Stimulated activated effector memory CD8-positive, alpha-beta T cell treated with anti-CD3 and anti-CD28 coated beads, Interleukin-12 subunit alpha, Interleukin-12 subunit beta, amount 100 ng/mL, for 72 hours (primary cell): Measurements from ENCODE around the gene ATG7.

Source experiments
- ATAC-seq: fragments of 150-1000 bp; cut with Tn5 transposase; 2 replicates; pipeline ENCODE4 v1.10.0; 2021
- DNase-seq, 2 donors: peaks; one replicate each; pipeline ENCODE4 v3.0.0; 2021 to 2022; ENCODE audit warnings: low spot score in 2 of 2
- H3K27ac Mint-ChIP-seq: one replicate; pipeline ENCODE4 v1.8.0; 2022; ENCODE audit warnings: mild to moderate bottlenecking, mixed read lengths
- H3K36me3 Mint-ChIP-seq: one replicate; pipeline ENCODE4 v1.8.0; 2022; ENCODE audit warnings: mild to moderate bottlenecking, mixed read lengths
- H3K4me1 Mint-ChIP-seq: one replicate; pipeline ENCODE4 v1.8.0; 2022; ENCODE audit warnings: mixed read lengths
- H3K4me3 Mint-ChIP-seq: one replicate; pipeline ENCODE4 v1.8.0; 2022; ENCODE audit warnings: mild to moderate bottlenecking, mixed read lengths
- H3K9me3 Mint-ChIP-seq: one replicate; pipeline ENCODE4 v1.8.0; 2022; ENCODE audit warnings: mixed read lengths

Gene ATG7

DNA sequence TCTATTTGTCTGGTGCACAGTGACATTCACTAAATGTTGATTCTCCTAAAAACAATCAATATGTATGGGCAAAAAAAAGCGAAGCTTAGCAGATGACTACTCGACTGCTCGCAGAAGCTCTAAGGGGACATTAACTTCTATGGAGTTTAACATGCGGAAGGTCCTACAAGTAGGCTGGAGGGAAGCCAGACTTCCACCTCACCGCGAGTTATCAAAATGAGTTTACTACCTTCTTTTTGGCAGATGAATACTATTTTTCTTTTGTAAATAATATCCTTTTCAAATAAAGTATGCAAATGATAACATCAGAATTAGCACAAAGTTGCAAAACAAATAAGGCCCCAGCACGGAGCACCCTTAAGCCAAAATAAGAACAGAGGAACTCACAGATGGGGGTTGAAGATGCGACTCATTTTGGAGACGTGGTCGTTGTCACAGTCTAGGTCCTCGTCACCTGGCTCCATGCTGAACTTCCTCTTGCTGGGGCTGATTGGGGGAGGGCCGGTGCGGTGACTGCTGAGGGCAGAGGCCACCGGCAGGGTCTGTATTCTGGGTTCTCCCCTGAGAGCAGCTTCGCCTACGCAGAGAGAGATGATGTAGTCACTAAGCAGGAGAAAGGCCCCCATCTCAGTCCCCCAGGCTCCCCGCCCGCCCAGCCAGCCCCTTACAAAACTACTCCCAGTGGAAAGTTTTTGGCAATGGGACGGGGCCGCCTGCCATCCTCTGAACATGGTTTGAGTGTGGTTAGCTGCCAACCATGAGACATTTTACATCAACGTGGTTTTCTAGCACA is 329.4 kb downstream of the ATG7 start:
- no peaks in the 10 kb centered on the region for H3K9me3 Mint-ChIP-seq
- peaks cover 33% of the 10 kb centered on the region for H3K4me1 Mint-ChIP-seq
- H3K27ac Mint-ChIP-seq, result peak overlapping the region; percentile 53
- peaks cover 49% of the 10 kb centered on the region for H3K36me3 Mint-ChIP-seq
- no peak overlapping the region for H3K4me3 Mint-ChIP-seq
- DNase-seq (no peak), ATAC-seq (peak; percentile 85)

DNA sequence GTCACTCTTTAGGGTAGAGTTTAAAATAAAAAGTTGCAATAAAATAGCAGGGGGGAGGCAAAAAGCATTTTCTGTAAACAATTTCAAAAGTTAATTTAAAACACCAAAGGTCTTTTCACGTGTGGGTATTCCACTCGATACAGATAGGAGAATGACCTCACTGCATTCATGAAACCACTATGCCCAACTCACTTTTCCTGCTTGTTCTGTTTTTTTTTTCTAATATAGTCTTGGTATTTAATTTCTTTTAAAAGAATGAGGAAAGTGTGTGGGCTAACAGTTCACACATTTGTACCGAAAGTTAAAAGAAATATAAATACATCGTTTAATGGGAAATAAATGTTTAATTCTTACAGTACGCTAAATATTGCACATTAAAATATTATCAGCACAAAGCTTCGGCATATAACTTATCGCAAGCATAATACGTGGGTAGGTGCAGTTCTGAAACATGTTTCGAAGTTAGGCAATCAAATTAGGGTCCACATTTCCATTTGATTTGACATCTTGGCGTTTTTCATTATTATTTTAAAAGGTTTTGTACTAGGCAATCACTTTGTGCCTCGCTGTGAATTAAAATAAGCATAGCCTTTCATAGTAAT is 330.1 kb downstream of the ATG7 start:
- H3K27ac Mint-ChIP-seq, result peak overlapping the region; percentile 53
- H3K4me3 Mint-ChIP-seq, result no peak overlapping the region
- peaks cover 49% of the 10 kb centered on the region for H3K36me3 Mint-ChIP-seq
- H3K9me3 Mint-ChIP-seq, result no peaks in the 10 kb centered on the region
- ATAC-seq (no peak), DNase-seq (no peak)
- peaks cover 39% of the 10 kb centered on the region for H3K4me1 Mint-ChIP-seq

DNA sequence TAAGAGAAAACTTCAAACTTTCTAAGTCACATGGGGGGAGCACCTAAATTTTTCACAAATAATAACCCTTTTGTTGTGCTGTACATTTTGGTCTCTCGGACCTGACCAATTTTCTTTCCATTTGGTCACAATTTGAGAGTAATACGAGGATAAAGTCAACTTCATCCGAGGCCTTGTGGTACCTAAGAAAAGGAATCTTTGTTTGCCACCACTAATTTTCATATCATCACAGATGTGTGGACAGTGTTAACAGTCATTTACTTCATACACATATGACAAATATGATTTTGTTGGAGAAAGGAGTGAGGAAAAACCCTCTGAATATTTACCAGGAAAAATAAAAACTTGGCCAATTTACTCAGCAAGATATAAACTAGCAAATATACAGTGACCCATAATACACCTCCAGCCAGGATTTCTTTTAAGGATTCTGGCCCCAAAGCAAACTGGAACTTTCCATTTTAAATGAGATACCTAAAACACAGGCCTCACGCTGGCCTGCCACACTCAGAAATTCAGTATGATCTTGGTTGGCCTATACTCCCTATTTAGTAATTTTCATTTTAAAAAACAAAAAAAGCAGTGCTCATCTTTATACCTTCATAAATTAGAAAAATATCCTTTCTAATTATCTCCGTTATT is 330.8 kb downstream of the ATG7 start:
- peaks cover 38% of the 10 kb centered on the region for H3K4me1 Mint-ChIP-seq
- ATAC-seq (no peak), DNase-seq (no peak)
- H3K9me3 Mint-ChIP-seq, result no peaks in the 10 kb centered on the region
- no peak overlapping the region for H3K4me3 Mint-ChIP-seq
- peaks cover 45% of the 10 kb centered on the region for H3K36me3 Mint-ChIP-seq
- no peak overlapping the region for H3K27ac Mint-ChIP-seq

GRCh38 chr3:11603628-11604027 is 331.4 kb downstream of the ATG7 start:
- Mint-ChIP-seq H3K4me1 (peaks cover 32% of the 10 kb centered on the region), H3K4me3 (no peak overlapping the region), H3K27ac (peak overlapping the region; percentile 10), H3K36me3 (peaks cover 39% of the 10 kb centered on the region), H3K9me3 (no peaks in the 10 kb centered on the region)
- no peak for DNase-seq
- ATAC-seq, result no peak

DNA sequence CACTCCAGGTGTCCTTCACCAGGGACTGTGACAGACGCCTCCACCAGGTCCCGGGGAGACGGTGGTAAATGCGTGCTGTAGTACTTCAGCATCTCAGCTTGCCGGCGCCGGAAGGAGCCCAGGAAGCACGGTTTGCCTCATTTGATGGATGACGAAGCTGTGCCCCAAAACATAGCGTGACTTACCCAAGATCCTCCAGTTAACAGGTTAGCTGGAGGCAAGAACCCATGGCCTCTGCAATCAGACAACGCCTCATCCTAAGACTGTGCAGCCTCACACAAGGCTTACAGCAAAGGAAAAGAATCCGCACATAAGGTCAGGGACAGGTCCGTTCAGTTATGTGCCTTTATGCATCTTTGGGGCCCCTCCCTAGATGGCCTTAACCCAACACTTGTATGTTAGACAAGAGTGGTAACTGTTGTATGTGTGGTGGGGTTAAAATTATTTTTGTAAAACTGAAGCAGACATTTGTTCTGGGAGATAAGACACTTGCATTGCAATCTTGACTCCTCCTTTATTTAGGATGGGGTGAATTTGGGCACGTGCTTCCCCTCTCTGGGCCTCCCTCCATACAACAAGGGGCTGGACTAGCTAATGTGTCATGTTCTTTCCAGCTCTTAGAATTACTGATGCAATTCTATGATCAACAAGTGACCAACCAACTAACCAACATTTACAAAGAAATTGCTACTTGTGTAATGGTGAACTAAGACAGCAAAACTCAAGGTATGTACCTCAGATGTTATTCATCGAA is 332.1 kb downstream of the ATG7 start:
- Mint-ChIP-seq H3K9me3 (no peaks in the 10 kb centered on the region), H3K36me3 (peaks cover 35% of the 10 kb centered on the region), H3K27ac (peak overlapping the region; percentile 10), H3K4me3 (no peak overlapping the region), H3K4me1 (peaks cover 33% of the 10 kb centered on the region)
- DNase-seq (no peak), ATAC-seq (no peak)

- Mint-ChIP-seq H3K36me3 (peaks cover 31% of the 10 kb centered on the region), H3K4me3 (no peak overlapping the region), H3K4me1 (peaks cover 39% of the 10 kb centered on the region), H3K27ac (peak overlapping the region; percentile 69), H3K9me3 (no peaks in the 10 kb centered on the region)
- no peak for ATAC-seq
- no peak for DNase-seq
Observed at GRCh38 chr3:11605398-11605797, 333.2 kb downstream of the ATG7 start.

DNA sequence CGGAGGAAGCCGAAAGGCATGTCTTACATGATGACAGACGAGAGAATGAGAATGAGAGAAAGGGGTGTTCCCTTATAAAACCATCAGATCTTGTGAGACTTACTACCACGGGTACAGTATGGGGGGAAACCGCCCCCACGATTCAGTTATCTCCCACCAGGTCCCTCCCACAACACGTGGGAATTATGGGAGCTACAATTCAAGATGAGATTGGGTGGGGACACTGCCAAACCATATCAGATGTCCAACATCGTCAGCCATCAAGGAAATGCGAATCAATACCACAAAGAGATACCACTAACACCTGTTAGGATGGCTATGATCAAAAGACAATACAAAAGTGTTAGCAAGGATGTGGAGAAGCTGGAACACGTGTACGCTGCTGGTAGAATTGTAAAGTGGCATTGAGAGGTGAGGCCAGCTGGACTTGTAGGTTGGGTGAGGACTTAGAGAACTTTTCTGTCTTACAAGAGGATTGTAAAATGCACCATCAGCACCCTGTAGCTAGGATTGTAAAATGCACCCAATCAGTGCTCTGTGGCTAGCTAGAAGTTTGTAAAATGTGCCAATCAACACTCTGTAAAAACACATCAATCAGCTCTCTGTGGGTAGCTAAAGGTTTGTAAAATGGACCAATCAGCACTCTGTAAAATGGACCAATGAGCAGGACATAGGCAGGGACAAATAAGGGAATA is 334.0 kb downstream of the ATG7 start:
- H3K27ac Mint-ChIP-seq, result no peak overlapping the region
- ATAC-seq (no peak), DNase-seq (no peak)
- no peak overlapping the region for H3K4me3 Mint-ChIP-seq
- H3K9me3 Mint-ChIP-seq, result no peaks in the 10 kb centered on the region
- peaks cover 39% of the 10 kb centered on the region for H3K4me1 Mint-ChIP-seq
- peaks cover 23% of the 10 kb centered on the region for H3K36me3 Mint-ChIP-seq

- H3K4me1 Mint-ChIP-seq, result peaks cover 41% of the 10 kb centered on the region
Observed at GRCh38 chr3:11606865-11607440, 334.8 kb downstream of the ATG7 start.

More at GRCh38 chr3:11606865-11607440, 334.8 kb downstream of the ATG7 start:
- peaks cover 15% of the 10 kb centered on the region for H3K36me3 Mint-ChIP-seq
- ATAC-seq (no peak), DNase-seq (no peak)
- no peak overlapping the region for H3K4me3 Mint-ChIP-seq
- H3K27ac Mint-ChIP-seq, result no peak overlapping the region
- H3K9me3 Mint-ChIP-seq, result no peaks in the 10 kb centered on the region
